ENCODE results near the gene ZSWIM6.

GRCh38 chr5:61535828-61536227 lies 203.8 kb downstream of the ZSWIM6 start:
- TF ChIP-seq, protein P1, sequence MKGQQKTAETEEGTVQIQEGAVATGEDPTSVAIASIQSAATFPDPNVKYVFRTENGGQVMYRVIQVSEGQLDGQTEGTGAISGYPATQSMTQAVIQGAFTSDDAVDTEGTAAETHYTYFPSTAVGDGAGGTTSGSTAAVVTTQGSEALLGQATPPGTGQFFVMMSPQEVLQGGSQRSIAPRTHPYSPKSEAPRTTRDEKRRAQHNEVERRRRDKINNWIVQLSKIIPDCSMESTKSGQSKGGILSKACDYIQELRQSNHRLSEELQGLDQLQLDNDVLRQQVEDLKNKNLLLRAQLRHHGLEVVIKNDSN (IDR thresholded peaks at IDR 0.05; ENCODE audit: borderline replicate concordance, low read depth) = no peak
- no peak for TF ChIP-seq CTCF (IDR thresholded peaks at IDR 0.05)
- TF ChIP-seq, protein P2, sequence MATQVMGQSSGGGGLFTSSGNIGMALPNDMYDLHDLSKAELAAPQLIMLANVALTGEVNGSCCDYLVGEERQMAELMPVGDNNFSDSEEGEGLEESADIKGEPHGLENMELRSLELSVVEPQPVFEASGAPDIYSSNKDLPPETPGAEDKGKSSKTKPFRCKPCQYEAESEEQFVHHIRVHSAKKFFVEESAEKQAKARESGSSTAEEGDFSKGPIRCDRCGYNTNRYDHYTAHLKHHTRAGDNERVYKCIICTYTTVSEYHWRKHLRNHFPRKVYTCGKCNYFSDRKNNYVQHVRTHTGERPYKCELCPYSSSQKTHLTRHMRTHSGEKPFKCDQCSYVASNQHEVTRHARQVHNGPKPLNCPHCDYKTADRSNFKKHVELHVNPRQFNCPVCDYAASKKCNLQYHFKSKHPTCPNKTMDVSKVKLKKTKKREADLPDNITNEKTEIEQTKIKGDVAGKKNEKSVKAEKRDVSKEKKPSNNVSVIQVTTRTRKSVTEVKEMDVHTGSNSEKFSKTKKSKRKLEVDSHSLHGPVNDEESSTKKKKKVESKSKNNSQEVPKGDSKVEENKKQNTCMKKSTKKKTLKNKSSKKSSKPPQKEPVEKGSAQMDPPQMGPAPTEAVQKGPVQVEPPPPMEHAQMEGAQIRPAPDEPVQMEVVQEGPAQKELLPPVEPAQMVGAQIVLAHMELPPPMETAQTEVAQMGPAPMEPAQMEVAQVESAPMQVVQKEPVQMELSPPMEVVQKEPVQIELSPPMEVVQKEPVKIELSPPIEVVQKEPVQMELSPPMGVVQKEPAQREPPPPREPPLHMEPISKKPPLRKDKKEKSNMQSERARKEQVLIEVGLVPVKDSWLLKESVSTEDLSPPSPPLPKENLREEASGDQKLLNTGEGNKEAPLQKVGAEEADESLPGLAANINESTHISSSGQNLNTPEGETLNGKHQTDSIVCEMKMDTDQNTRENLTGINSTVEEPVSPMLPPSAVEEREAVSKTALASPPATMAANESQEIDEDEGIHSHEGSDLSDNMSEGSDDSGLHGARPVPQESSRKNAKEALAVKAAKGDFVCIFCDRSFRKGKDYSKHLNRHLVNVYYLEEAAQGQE (IDR thresholded peaks at IDR 0.05; ENCODE audit: low read depth, low read length) = no peak
- no peak for TF ChIP-seq POLR2AphosphoS5 (IDR thresholded peaks at IDR 0.05; ENCODE audit: low read depth, low read length)

Data from SK-N-SH (cell line).